Peyer's patch (tissue), 4 donors: ENCODE measurements around the gene GLS. TPM values are rescaled to one million over a fixed set of nuclear protein-coding genes. Genes with fewer than 3 reads are reported as not detected.
"Not testable (repeated sequence)": the region's sequence is repeated elsewhere in the genome, so short reads cannot be mapped to it uniquely, and the experiment has no call there.

ENCODE experiments used
- DNase-seq, 3 donors: peaks; one replicate each; pipeline ENCODE4 v3.0.0-alpha.2; 2017 to 2019
- H3K27ac ChIP-seq, 4 donors: fragments of 200-600 bp; sonication (generic); one replicate each; pipeline ENCODE4 v1.5.1; 2016 to 2019
- H3K27me3 ChIP-seq, 2 donors: fragments of 200-600 bp; sonication (generic); one replicate each; pipeline ENCODE4 v1.5.1; 2019
- H3K36me3 ChIP-seq, 3 donors: fragments of 200-600 bp; sonication (generic); one replicate each; pipeline ENCODE4 v1.5.1; 2016 to 2019
- H3K4me1 ChIP-seq, 4 donors: fragments of 200-600 bp; sonication (generic); one replicate each; pipeline ENCODE4 v1.5.1; 2016 to 2019
- H3K4me3 ChIP-seq, 4 donors: fragments of 200-600 bp; sonication (generic); 1 replicate in 3 of 4; 2 replicates in 1 of 4; pipeline ENCODE4 v1.5.1; 2016 to 2019; ENCODE audit warnings: mild to moderate bottlenecking in 1 of 4
- H3K9me3 ChIP-seq, 4 donors: fragments of 200-600 bp; sonication (generic); one replicate each; pipeline ENCODE4 v1.5.1; 2016 to 2019; ENCODE audit warnings: mild to moderate bottlenecking in 1 of 4
- CTCF ChIP-seq, 6 experiments: fragments of 450-650 bp in 4 of 6; fragments of 200-600 bp in 2 of 6; sonication (generic) in 1 of 6; IDR thresholded peaks; one replicate each; pipeline ENCODE4 v1.5.1; 2017 to 2019; ENCODE audit warnings: antibody characterized with exemption in 6 of 6, mild to moderate bottlenecking in 3 of 6, moderate library complexity in 1 of 6
- POLR2A ChIP-seq, 2 donors: fragments of 450-650 bp; IDR thresholded peaks; one replicate each; pipeline ENCODE4 v1.5.1; 2017; ENCODE audit warnings: antibody characterized with exemption in 2 of 2, mild to moderate bottlenecking in 2 of 2, moderate library complexity in 2 of 2
- total RNA-seq, 4 donors: library from RNA; depleted of rRNA; stranded (reverse); fragments of >200 nt; gene quantifications; one replicate each; pipeline ENCODE4 v1.1.0, GENCODE V29; 2016

The GLS gene
- total RNA-seq, 4 donors from 2014 or later, result 232 to 298 (median 258) TPM

DNA sequence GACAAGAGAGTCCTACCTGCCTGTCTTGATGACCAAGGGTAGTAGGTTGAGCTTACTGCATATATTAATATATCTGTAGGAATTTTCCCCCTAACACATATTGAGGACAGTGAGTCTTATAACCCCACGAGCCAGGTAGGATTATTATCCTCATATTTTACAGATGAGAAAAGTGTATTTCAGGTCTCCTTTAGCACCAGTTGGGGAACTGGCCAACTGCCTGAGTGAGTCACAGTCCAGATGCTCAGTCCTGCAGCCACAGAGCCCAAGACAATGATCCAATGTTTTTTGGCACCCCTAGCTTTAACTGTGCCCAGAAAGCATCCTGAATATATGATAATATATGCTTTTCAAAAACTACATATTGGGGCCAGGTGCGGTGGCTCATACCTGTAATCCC is 30.8 kb upstream of the GLS start:
- Histone ChIP-seq H3K4me1 (peaks cover 0 to 19% (median 2%) of the 10 kb centered on the region in 4 donors), H3K4me3 (no peak overlapping the region), H3K27me3 (no peaks in the 10 kb centered on the region), H3K9me3 (no peaks in the 10 kb centered on the region), H3K27ac (no peak overlapping the region), H3K36me3 (no peaks in the 10 kb centered on the region)
- DNase-seq, result no peak
- no peak for TF ChIP-seq POLR2A (IDR thresholded peaks at IDR 0.05)
- no peak for TF ChIP-seq CTCF (IDR thresholded peaks at IDR 0.05)

DNA sequence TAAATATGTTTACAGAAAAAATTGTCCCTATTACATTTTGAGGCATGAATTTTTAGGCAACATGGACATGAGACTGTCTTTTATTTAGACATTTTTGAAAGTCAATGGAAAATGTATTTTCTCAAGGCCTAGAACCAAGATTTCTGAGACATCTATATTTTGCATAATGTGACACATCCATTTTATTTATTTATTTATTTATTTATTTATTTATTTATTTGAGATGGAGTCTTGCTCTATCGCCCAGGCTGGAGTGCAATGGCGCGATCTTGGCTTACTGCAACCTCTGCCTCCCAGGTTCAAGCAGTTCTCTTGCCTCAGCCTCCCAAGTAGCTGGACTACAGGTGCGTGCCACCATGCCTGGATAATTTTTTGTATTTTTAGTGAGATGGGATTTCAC is 27.6 kb upstream of the GLS start:
- Histone ChIP-seq H3K27ac (peak overlapping the region in 1 of 4 donors; percentile 79), H3K4me1 (peaks cover 0 to 20% (median 2%) of the 10 kb centered on the region in 4 donors)
- H3K27me3 ChIP-seq, DNase-seq, H3K9me3 ChIP-seq, H3K4me3 ChIP-seq, H3K36me3 ChIP-seq: not testable (repeated sequence)

DNA sequence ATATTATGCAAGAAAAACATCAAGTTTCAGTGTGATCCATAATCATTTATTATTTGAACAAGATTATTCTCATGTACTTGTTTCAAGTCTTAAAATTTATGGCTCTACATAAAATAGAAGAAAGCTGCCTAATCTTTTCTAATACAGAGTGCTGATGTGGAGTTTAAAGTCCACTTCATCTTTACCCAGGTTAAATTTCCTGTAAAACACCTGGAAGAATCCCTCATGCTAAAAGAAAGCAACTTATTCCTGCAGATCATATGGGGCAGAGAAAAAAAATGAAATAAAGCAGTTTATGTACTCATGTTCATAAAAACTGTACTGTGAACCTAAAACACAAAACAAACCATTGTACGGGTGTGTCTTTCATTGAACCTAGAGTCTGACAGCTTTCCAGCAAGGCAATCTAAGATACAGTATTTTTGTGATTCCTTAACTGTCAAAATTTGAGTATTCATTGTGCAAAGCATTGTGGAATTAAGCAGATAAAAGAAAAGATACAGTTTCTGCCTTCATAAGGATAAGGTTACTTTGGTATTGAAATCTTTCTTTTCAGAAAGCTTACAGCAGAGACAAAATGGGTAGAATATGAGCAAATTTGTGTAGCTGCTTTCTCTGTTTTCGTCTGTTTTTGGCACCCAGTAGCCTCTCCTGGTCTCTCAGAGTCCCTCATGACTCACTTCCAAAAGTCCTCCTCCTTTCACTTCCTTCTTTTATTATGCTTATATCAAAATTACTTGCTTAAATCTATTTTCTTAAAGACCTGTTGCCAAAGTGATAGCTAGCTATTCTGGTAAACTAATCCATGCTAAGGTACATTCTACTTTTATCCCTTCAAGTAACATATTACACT is 26.9 kb upstream of the GLS start:
- no peak for TF ChIP-seq POLR2A (IDR thresholded peaks at IDR 0.05)
- TF ChIP-seq CTCF (IDR thresholded peaks at IDR 0.05), result no peak
- Histone ChIP-seq H3K27me3 (no peaks in the 10 kb centered on the region), H3K4me1 (peaks cover 0 to 20% (median 2%) of the 10 kb centered on the region in 4 donors), H3K9me3 (no peaks in the 10 kb centered on the region), H3K36me3 (no peaks in the 10 kb centered on the region), H3K27ac (peak overlapping the region in 2 of 4 donors; percentile 30 to 79), H3K4me3 (no peak overlapping the region)
- no peak for DNase-seq

DNA sequence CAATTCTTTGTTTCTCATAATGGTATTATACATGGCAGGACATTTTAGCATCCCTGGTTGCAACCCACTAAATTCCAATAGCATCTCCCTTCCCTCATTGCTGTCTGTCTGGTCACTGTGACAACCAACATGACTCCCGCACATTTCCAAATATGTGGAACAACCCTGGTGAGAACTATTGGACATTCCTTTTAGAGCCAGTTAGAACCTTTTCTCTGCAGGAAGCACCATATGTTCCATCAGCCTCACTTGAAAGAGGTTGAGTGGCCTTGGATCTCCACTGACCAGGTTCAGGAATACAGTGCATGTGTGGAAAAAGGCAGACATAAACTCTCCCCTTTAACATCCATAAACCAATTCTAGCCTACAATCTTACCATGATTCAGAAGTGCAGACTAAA is 25.9 kb upstream of the GLS start:
- Histone ChIP-seq H3K9me3 (no peaks in the 10 kb centered on the region), H3K4me3 (no peak overlapping the region), H3K36me3 (no peaks in the 10 kb centered on the region), H3K27ac (peak overlapping the region in 2 of 4 donors; percentile 35 to 79), H3K4me1 (peaks cover 0 to 26% (median 2%) of the 10 kb centered on the region in 4 donors), H3K27me3 (no peaks in the 10 kb centered on the region)
- no peak for DNase-seq
- TF ChIP-seq POLR2A (IDR thresholded peaks at IDR 0.05) (no peak), CTCF (IDR thresholded peaks at IDR 0.05) (no peak)

GRCh38 chr2:190855245-190855644 is 25.4 kb upstream of the GLS start:
- Histone ChIP-seq H3K4me1 (peaks cover 0 to 26% (median 2%) of the 10 kb centered on the region in 4 donors), H3K27ac (peak overlapping the region in 2 of 4 donors; percentile 35 to 79), H3K36me3 (no peaks in the 10 kb centered on the region), H3K27me3 (no peaks in the 10 kb centered on the region), H3K4me3 (peak overlapping the region in 1 of 4 donors; percentile 3), H3K9me3 (no peaks in the 10 kb centered on the region)
- TF ChIP-seq CTCF (IDR thresholded peaks at IDR 0.05) (no peak), POLR2A (IDR thresholded peaks at IDR 0.05) (no peak)
- DNase-seq, result no peak

- TF ChIP-seq POLR2A (IDR thresholded peaks at IDR 0.05) (no peak), CTCF (IDR thresholded peaks at IDR 0.05) (peak in 1 of 6 experiments; percentile 11)
These were observed 23.6 kb upstream of the GLS start for GRCh38 chr2:190856985-190857384.

More at GRCh38 chr2:190856985-190857384, 23.6 kb upstream of the GLS start:
- H3K9me3 ChIP-seq, result no peaks in the 10 kb centered on the region
- no peak overlapping the region for H3K27ac ChIP-seq
- H3K4me1 ChIP-seq, result peaks cover 0 to 30% (median 2%) of the 10 kb centered on the region in 4 donors
- no peaks in the 10 kb centered on the region for H3K36me3 ChIP-seq
- H3K4me3 ChIP-seq, result no peak overlapping the region
- H3K27me3 ChIP-seq, result no peaks in the 10 kb centered on the region
- DNase-seq, result no peak
